Measurements from ENCODE around the gene CTRB1. TPM values are rescaled to one million over a fixed set of nuclear protein-coding genes. Genes with fewer than 3 reads are reported as not detected.
"Not testable (repeated sequence)": the region's sequence is repeated elsewhere in the genome, so short reads cannot be mapped to it uniquely, and the experiment has no call there.

CTRB1 gene
- total RNA-seq, 2 donors from 2014 or later, result 19.1 TPM; not detected in 1

GRCh38 chr16:75198135-75198600 lies 20.6 kb upstream of the CTRB1 start:
- no peak overlapping the region for H3K4me3 ChIP-seq
- no peaks in the 10 kb centered on the region for H3K4me1 ChIP-seq
- H3K9ac ChIP-seq (ENCODE audit: low read depth in 2 of 2, low read length in 2 of 2), result no peak overlapping the region
- no peaks in the 10 kb centered on the region for H3K9me3 ChIP-seq
- intact Hi-C loops (cut with DNase I), result loop anchor here (10.0 kb wide), 1 partner anchor 187 kb away; no protein-coding TSS in a partner anchor
- H3K27me3 ChIP-seq, result no peaks in the 10 kb centered on the region
- H3K27ac ChIP-seq, result no peak overlapping the region
- TF ChIP-seq CTCF (IDR thresholded peaks at IDR 0.05), result no peak
- no peak for DNase-seq
- no peaks in the 10 kb centered on the region for H3K36me3 ChIP-seq

- TF ChIP-seq CTCF (IDR thresholded peaks at IDR 0.05), result no peak
- Histone ChIP-seq H3K4me1 (no peaks in the 10 kb centered on the region), H3K27ac (no peak overlapping the region), H3K9ac (ENCODE audit: low read depth in 2 of 2, low read length in 2 of 2) (no peak overlapping the region), H3K4me3 (no peak overlapping the region), H3K36me3 (no peaks in the 10 kb centered on the region), H3K9me3 (no peaks in the 10 kb centered on the region), H3K27me3 (no peaks in the 10 kb centered on the region)
- intact Hi-C loops (cut with DNase I), result no loop called here
- DNase-seq, result no peak
These were observed 16.7 kb upstream of the CTRB1 start for GRCh38 chr16:75202069-75202590.

DNA sequence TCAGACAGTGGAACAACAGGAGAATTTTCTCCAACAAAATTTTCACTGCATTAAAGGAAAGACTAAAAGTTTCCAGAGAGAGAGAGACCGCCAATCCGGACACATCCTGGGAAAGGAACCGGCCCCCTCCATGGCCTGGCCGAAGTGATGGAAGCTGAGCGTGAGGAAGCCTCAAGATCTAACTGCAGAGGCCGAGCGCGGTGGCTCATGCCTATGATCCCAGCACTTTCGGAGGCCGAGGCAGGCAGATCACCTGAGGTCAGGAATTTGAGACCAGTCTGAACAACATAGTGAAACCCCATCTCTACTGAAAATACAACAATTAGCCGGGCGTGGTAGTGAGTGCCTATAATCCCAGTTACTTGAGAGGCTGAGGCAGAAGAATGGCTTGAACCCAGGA lies 15.7 kb upstream of the CTRB1 start:
- Histone ChIP-seq H3K4me1 (no peaks in the 10 kb centered on the region), H3K36me3 (no peaks in the 10 kb centered on the region), H3K27me3 (no peaks in the 10 kb centered on the region), H3K9me3 (no peaks in the 10 kb centered on the region), H3K4me3 (no peak overlapping the region), H3K27ac (no peak overlapping the region), H3K9ac (ENCODE audit: low read depth in 2 of 2, low read length in 2 of 2) (no peak overlapping the region)
- TF ChIP-seq CTCF (IDR thresholded peaks at IDR 0.05), result no peak
- intact Hi-C loops (cut with DNase I), result no loop called here
- no peak for DNase-seq

DNA sequence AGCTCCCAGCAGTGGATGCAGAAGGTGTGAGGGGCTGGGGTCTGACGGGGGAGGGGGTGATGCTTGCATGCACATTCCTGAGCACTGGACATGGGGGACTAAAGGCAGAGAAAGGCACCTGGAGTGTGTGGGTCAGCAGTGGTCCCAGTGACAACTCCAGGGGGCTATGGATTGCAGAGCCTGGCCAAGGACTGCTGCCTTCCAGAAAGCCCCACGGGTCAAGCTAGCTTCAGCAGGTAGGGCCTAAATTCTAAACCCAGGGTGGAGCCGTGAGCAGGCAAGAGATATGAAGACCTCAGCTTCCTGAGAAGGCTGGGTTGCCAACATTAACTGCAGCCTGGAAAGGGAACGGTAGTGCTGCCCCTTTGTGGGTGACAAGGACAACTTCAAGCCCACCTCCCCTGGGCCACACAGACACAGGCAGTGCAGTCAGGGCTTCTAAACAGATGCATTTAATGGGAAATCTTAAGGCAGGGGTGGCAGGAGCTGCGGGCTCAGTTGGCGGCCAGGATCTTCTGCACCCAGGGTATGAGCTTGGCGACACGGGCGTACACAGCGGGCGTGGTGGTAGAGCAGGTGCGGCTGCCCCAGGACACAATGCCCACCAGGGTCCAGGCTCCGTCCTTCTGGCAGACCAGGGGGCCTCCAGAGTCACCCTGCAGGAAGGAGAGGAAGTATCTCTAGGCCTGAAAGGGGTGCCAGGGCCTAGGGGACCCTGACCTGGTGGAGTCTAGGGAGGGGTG lies 14.9 kb upstream of the CTRB1 start:
- no peaks in the 10 kb centered on the region for H3K27me3 ChIP-seq
- no peak overlapping the region for H3K4me3 ChIP-seq
- H3K9me3 ChIP-seq, result no peaks in the 10 kb centered on the region
- no peak for DNase-seq
- H3K9ac ChIP-seq (ENCODE audit: low read depth in 2 of 2, low read length in 2 of 2), result no peak overlapping the region
- no peak for TF ChIP-seq CTCF (IDR thresholded peaks at IDR 0.05)
- H3K36me3 ChIP-seq, result no peaks in the 10 kb centered on the region
- no peak overlapping the region for H3K27ac ChIP-seq
- intact Hi-C loops (cut with DNase I), result no loop called here
- H3K4me1 ChIP-seq, result no peaks in the 10 kb centered on the region

DNA sequence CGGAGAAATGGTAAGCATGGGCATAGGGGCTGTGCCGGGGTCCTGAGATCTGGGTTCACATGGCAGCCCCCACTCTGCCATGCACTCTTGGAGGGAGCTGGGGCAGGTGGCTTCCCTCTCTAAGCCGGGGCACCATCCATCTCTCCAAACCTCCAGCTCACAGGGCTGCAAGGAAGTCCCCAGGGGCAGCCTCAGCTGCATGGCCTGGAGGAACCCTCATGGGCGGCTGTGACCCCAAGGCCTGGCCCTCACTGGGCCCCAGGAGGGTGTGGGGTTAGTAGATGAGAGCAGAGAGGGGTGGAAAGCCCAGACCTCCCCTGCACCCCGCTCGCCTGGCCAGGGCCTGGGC lies 14.4 kb upstream of the CTRB1 start:
- TF ChIP-seq CTCF (IDR thresholded peaks at IDR 0.05), result no peak
- no peak overlapping the region for H3K27ac ChIP-seq
- intact Hi-C loops (cut with DNase I), result no loop called here
- no peak overlapping the region for H3K4me3 ChIP-seq
- DNase-seq, result no peak
- no peaks in the 10 kb centered on the region for H3K9me3 ChIP-seq
- no peaks in the 10 kb centered on the region for H3K4me1 ChIP-seq
- H3K27me3 ChIP-seq, result no peaks in the 10 kb centered on the region
- H3K36me3 ChIP-seq, result no peaks in the 10 kb centered on the region
- H3K9ac ChIP-seq (ENCODE audit: low read depth in 2 of 2, low read length in 2 of 2), result no peak overlapping the region

GRCh38 chr16:75204905-75205304 lies 13.9 kb upstream of the CTRB1 start:
- H3K9me3 ChIP-seq; intact Hi-C loops (cut with DNase I); H3K9ac ChIP-seq (ENCODE audit: low read depth in 2 of 2, low read length in 2 of 2); H3K27ac ChIP-seq; H3K27me3 ChIP-seq; H3K4me1 ChIP-seq; H3K36me3 ChIP-seq; DNase-seq; H3K4me3 ChIP-seq: not testable (repeated sequence)

DNA sequence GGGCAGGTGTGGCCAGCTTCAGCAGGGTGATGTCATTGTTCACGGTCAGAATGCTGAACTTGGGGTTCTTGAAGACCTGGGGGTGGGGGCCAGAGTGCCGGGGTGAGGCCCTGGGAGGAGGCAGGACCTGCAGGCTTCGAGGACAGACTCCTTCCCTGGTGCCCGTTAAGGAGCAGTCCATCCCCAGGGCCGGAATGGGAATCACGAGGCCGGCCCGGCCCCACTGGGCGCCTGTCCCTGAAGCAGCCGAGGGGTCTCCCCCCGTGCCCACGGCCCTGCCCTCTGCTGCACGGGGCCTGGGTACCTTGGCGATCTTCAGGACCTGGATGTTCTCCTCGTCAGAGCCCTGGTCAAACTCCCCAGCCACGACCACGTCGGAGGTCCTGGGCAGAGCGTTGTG lies 13.3 kb upstream of the CTRB1 start:
- H3K27ac ChIP-seq; intact Hi-C loops (cut with DNase I); H3K4me3 ChIP-seq; H3K9me3 ChIP-seq; H3K36me3 ChIP-seq; H3K4me1 ChIP-seq; H3K9ac ChIP-seq (ENCODE audit: low read depth in 2 of 2, low read length in 2 of 2); DNase-seq; H3K27me3 ChIP-seq: not testable (repeated sequence)

DNA sequence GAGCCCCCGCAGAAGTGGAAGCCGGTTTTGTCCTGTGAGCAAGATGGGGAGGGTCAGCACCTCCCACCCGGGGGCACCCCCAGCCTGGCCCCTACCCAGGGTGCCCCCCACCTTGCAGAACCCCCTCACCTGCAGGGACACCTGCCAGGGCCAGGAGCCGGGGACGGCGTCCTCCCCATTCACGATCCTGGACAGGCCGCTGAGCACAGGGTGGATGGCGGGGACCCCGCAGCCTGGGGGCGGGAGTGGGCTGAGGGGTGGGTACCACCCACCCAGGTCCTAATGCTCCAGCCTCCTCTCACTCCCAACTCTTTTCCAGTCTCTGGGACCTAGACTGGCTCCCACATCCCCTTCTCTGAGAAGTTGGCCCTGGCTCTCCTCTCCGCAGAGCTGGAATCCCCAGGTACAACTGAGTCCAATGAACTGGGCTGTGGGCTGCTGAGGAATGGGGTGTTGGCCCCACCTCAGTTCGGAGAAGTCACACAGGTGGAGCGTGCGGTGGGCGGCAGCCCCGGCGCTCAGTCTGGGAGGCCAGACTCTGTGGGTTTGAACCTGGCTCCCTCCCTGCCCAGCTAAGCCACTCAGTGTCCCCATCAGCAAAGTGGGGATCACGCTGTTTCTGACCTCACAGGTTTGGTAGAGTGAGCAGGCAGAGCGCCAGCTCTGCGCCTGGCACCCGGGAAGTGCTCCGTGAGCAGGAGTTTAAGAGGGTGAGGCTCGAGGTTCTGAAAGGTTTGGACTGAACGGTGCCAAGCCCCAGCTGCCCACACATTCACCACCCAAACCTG lies 12.6 kb upstream of the CTRB1 start:
- not testable (repeated sequence) for H3K9me3 ChIP-seq; H3K4me1 ChIP-seq; H3K4me3 ChIP-seq; H3K9ac ChIP-seq (ENCODE audit: low read depth in 2 of 2, low read length in 2 of 2); H3K27ac ChIP-seq; DNase-seq; H3K36me3 ChIP-seq; H3K27me3 ChIP-seq
- intact Hi-C loops (cut with DNase I), result loop anchor here (2.0 kb wide), 1 partner anchor 19 kb away; no protein-coding TSS in a partner anchor

All from colonic mucosa (tissue), 4 donors.